ENCODE measurements around the gene IFI6.
A peak's percentile ranks its signal among the peaks of the same experiment; 100 is the strongest.

The IFI6 gene

DNA sequence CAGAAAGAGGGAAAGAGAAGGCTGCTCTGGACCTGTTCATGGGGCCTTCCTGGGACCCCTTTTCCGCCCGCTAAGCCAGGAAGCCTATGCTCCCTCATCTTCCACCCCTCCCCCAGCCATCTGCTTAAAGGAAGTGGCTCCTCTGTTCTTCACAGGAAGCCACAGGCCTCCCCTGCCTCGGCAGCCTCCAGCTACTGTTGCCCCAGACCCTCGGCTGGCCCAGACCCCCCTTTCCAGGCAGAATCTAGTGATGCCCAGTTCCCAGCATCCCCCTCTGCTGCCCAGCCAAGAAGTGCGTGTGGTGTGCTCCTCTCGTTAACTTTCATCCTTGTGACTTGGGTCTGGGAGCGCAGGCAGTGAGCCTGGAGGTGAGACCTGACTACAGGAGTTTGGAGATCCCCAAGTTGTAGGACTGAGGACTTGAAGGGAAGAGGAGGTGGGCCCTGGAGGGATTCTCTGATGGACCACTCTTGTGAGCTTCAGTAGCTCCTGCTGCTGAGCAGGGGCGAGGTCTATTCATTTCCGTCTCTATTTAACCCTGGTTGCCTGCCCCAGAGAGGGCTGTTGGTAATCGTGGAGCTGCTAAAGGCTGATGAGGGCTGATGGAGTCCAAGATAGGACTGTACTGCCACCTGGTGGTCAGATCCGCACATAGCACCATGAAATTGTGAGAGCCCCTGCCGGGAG is 9.1 kb downstream of the IFI6 start:
- Mint-ChIP-seq H3K27ac (peak overlapping the region; percentile 99 to 100), H3K9me3 (no peaks in the 10 kb centered on the region), H3K4me3 (peak overlapping the region; percentile 84 to 92), H3K4me1 (peaks cover 57% of the 10 kb centered on the region), H3K27me3 (no peaks in the 10 kb centered on the region)
- peak; percentile 87 for ATAC-seq
- peak; percentile 90 to 91 for DNase-seq

DNA sequence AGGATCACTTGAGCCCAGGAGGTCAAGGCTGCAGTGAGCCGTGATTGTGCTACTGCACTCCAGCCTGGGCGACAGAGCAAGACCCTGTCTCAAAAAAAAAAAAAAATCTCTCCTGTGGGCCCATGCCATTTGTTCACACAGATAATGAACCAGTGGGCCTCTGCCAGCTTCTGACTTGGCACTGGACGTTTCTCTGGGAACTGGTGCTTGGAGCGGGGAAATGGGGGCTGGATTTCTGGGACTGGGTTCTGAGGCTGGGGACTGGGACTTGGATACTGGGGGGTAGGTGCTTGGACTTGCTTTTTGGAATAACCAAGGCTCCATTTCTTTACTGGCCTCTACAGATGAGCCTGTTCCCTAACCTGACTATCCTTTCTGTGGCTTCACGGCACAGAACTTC is 9.7 kb downstream of the IFI6 start:
- Mint-ChIP-seq H3K27me3 (no peaks in the 10 kb centered on the region), H3K9me3 (no peaks in the 10 kb centered on the region), H3K4me3 (peak overlapping the region; percentile 84 to 92), H3K27ac (peak overlapping the region; percentile 99 to 100), H3K4me1 (peaks cover 57% of the 10 kb centered on the region)
- DNase-seq (no peak), ATAC-seq (no peak)

DNA sequence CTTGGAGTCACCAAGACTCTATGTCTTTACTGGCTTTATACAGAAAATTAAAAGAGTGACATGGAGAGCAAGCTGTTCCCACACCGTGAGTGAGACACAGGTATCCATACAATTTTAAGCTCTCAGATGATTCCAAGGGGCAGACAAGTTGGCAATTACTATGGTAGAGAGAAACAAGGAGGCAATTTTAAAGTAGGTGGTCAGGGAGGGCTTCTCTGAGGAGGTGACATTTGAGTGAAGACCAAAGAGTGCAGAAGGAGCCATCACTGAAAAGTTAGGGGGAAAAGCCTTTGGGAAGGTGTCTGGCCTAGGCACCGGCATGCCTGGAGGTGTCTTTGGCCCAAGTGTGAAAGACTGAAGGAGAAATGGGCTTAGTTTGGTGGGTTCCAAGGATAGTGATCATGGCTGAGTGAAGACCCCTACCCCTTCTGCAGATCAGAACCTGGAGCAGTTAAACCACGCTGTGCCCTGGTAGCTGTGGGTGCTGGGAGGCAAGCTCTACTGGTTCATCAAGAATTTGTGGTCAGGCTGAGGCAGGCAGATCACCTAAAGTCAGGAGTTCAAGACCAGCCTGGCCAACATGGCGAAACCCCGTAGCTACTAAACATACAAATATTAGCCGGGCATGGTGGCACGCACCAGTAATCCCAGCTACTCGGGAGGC is 10.4 kb downstream of the IFI6 start:
- ATAC-seq, result no peak
- H3K4me1 Mint-ChIP-seq, result peaks cover 55% of the 10 kb centered on the region
- no peaks in the 10 kb centered on the region for H3K27me3 Mint-ChIP-seq
- H3K4me3 Mint-ChIP-seq, result peak overlapping the region in 1 of 2 donors; percentile 35
- H3K9me3 Mint-ChIP-seq, result no peaks in the 10 kb centered on the region
- no peak for DNase-seq
- peak overlapping the region in 1 of 2 donors; percentile 4 for H3K27ac Mint-ChIP-seq

DNA sequence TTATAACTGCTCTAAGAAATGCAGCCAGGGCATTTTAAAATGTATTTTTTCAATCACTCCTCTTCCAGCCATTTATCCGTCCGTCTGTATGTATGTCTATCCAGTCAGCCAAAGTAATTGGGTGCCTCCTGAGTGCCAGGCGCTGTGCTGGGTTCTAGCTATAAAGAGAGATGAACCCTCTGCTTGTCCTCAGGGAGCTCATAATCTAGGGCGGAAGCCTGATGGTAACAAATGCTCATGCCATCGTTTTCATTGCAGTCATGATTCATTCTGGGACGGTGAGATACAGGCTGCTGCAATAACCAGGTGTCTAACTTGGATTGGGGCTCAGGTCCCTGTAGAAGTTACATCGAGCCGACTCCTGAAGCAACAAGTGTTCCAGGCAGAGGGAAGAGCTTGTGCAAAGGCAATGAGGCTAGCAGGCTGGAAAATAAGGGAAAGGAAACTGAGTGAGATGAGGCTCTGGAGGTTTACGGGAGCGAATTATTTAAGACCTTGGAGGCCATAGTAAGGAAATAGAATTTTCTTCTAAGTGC is 11.6 kb downstream of the IFI6 start:
- H3K4me3 Mint-ChIP-seq, result peak overlapping the region; percentile 87 to 95
- H3K4me1 Mint-ChIP-seq, result peaks cover 61% of the 10 kb centered on the region
- H3K9me3 Mint-ChIP-seq, result no peaks in the 10 kb centered on the region
- H3K27me3 Mint-ChIP-seq, result no peaks in the 10 kb centered on the region
- peak overlapping the region; percentile 95 to 98 for H3K27ac Mint-ChIP-seq
- ATAC-seq, result no peak
- DNase-seq, result no peak

DNA sequence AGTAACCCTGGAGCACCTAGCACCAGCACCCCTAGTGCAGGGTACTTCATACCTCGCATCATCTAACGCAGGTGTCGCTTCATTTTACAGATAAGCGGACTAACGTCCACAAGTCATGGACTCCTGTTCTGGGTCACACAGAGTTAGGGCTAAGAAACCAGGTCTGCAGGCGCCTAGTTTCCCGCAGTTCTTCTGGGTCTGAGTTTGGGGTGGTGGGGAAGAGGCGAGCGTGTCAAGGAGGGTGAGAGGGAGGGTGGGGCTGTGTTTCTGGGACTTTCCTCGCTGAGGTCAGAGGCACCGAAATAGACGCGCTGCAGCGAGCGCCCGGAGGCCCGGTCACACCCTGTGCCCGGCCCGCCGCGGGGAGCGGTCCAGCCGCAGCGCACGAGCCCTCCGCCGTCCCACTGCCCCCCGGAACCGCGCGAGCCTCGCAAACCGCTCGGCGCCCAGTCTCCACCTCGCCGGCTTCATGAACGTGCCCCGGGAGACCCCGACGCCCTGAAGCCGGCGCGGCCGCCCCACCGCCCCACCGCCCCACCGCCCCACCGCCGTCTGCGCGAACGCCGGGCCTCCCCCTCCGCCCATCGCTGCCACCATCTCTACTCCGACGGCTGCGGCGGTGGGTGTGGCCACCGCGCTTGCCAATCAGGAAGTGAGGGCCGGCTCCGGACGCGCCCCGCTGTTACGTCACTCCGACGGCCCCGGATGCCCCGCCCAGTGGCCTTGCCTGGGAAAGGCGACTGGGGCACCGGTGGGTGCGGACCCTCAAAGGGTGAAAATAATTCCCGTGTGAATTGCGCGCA is 12.3 kb downstream of the IFI6 start:
- H3K4me1 Mint-ChIP-seq, result peaks cover 68% of the 10 kb centered on the region
- DNase-seq (peak; percentile 81 to 87), ATAC-seq (peak; percentile 79)
- no peaks in the 10 kb centered on the region for H3K9me3 Mint-ChIP-seq
- peak overlapping the region; percentile 87 to 95 for H3K4me3 Mint-ChIP-seq
- H3K27me3 Mint-ChIP-seq, result no peaks in the 10 kb centered on the region
- H3K27ac Mint-ChIP-seq, result peak overlapping the region; percentile 95 to 98

DNA sequence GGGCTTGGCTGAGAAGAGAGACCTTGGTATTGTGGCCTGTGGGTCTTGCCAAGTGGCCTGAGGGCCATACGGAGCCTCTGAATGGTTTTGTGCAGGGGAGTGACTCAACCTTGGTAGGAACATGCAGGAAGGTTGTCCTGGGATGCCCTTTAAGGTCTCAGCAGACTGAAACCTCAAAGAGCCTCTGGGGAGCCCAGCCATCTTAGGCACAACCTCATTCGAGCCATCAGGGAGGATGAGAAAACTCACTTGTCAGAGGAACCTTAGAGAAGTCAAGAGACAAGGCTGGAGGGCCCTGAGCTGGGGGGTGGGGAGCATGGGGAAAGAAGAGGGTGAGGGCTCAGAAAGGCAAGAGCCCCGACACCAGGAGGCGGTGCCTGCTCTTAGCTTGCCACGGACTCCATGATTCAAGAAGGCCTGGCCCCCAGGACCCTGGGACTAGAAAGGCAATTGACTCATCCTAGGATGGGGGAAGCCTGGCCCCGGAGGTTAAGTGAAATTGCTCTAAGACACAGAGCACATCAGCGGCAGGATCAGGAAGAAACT is 13.0 kb downstream of the IFI6 start:
- H3K9me3 Mint-ChIP-seq, result no peaks in the 10 kb centered on the region
- peak; percentile 18 for ATAC-seq
- H3K4me1 Mint-ChIP-seq, result peaks cover 69% of the 10 kb centered on the region
- H3K4me3 Mint-ChIP-seq, result peak overlapping the region; percentile 87 to 95
- no peaks in the 10 kb centered on the region for H3K27me3 Mint-ChIP-seq
- H3K27ac Mint-ChIP-seq, result peak overlapping the region; percentile 90 to 97
- DNase-seq, result peak; percentile 38 to 44

DNA sequence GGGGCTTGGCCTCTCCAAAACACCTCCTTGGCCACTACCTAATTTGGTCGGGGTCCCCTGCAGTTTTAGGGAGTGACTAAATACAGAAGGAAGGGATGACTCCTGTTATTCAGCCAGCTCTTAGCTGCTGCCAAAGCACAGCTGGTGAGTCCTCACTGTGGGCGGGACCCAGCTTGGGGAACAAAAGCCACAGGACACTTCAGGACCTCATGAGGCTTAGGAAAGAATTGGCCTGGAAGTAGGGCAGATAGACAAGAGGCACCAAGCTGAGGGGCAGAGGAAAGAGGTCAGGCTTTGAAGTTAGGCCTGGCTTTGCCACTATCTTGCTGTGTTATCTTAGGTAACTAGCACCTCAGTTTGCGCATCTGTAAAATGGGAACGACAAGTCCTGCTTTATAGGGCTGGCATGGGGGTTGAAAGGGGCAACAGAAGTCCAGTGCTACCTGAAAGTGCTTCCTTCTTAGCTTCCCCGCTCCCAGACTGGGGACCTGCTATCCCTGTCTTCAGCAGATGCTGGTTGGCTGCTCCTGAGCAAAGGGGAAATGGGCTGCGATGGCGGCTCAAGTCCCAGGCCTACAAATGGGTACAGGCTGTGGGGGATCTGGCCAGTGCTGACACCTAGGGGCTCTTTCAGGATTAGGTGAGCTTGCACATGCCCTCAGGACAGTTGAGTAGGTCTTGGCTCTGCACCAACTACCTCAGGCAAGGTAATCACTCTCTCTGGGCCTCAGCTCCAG is 15.7 kb downstream of the IFI6 start:
- Mint-ChIP-seq H3K27ac (peak overlapping the region in 1 of 2 donors; percentile 85), H3K4me3 (no peak overlapping the region), H3K4me1 (peaks cover 49% of the 10 kb centered on the region), H3K9me3 (no peaks in the 10 kb centered on the region), H3K27me3 (no peaks in the 10 kb centered on the region)
- ATAC-seq, result no peak
- no peak for DNase-seq

DNA sequence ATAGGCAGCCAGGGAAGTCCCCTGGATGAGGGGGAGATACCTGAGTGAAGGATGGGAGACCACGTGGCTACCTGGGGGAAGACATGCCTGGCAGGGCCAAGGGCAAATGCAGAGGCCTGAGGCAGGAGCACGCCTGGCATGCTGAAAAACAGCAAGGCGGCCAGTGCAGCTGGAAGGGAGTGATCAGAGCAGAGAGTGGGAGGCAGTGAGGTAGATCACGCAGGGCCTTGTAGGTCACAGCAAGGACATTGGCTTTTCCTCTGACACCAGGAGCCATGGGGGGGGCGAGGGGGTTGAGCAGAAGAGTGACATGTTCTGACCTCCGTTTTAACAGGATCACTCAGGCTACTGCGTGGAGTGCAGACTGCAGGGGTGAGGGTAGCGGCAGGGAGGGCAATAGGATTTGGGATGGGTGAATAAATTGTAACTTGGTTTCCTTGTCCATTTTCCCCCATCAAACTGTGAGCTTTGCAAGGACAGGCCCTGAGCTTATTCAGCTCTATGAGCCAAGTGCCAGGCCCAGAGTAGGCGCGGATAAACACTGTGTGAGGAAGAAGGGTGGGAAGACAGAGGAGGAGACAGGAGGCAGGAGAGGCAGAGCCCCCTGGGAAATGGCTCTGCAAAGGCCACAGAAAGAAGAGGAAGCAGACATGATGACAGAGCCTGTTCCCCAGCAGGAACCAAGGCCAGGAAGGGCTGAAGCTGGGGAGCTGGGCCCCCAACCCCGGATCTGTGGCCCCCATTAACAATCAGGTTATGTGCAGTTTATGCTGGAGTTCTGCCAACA is 16.6 kb downstream of the IFI6 start:
- Mint-ChIP-seq H3K27ac (peak overlapping the region in 1 of 2 donors; percentile 4), H3K9me3 (no peaks in the 10 kb centered on the region)
- DNase-seq, result no peak

DNA sequence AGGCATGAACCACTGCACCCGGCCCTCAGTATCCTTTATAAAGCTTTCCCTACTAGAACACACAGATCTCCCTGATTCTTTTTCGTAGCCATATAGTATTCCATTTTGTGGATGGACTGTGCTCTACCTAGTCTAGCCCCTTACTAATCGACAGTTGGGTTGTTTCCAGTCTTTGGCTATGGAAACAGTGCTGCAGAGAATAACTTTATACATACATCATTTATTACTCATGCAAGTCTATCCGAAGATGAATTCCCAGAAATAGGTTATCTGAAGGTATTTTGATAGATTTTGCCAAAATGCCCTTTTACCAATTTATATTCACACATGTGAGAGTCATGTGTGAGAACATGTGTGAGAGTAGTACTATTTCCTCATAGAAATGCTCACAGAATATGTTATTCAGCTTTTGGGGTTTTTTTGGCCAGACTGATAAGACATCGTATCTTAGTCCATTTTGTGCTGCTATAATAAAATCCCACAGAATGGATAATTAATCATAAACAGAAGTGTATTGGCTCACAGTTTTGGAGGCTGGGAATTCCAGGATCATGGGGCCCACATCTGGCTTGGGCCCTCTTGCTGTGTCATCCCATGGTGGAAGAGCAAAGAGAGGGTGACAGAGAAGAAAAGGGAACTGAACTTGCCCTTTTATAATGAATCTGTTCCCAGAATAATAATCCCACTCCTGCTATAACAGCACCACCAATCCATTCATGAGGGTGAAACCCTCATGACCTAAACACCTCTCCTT is 19.7 kb downstream of the IFI6 start:
- Mint-ChIP-seq H3K9me3 (no peaks in the 10 kb centered on the region), H3K4me1 (peaks cover 34% of the 10 kb centered on the region), H3K27me3 (no peaks in the 10 kb centered on the region), H3K4me3 (no peak overlapping the region), H3K27ac (no peak overlapping the region)
- no peak for DNase-seq
- ATAC-seq, result no peak

More for the DNA sequence above, 16.6 kb downstream of the IFI6 start:
- no peak overlapping the region for H3K4me3 Mint-ChIP-seq
- H3K27me3 Mint-ChIP-seq, result no peaks in the 10 kb centered on the region
- ATAC-seq, result no peak
- H3K4me1 Mint-ChIP-seq, result peaks cover 48% of the 10 kb centered on the region

DNA sequence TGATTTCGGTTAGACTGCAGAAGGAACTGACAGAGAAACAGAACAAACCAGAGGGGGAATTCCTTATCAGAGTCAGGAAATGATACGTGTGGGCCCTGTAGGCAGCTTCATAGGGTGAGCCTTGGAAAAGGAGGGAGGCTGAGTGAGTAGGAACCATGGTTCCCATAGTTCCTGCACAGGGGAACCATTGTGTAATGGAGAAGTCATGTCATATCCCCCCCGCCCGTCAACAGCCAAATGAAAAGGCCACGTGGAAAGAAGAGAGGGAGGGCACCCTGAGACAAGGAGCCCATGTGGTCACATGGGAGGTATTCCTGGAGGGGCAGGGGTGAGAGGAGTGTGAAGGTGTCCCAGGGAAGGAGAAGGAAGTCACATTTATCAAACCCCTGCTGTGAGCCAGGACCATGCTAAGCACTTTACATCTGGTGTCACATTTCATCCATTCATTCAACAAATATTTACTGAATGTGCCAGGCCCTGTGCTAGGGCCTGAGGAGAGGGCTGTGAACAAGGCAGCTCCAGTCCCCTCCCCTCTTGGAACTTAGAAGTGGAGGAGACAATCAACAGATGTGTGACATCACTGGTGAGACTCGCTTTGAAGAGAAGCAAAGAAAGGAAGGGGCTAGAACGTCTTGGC is 21.3 kb downstream of the IFI6 start:
- Mint-ChIP-seq H3K4me3 (peak overlapping the region in 1 of 2 donors; percentile 13), H3K4me1 (peaks cover 26% of the 10 kb centered on the region), H3K27ac (peak overlapping the region; percentile 55 to 89), H3K27me3 (no peaks in the 10 kb centered on the region), H3K9me3 (no peaks in the 10 kb centered on the region)
- DNase-seq (no peak), ATAC-seq (no peak)

DNA sequence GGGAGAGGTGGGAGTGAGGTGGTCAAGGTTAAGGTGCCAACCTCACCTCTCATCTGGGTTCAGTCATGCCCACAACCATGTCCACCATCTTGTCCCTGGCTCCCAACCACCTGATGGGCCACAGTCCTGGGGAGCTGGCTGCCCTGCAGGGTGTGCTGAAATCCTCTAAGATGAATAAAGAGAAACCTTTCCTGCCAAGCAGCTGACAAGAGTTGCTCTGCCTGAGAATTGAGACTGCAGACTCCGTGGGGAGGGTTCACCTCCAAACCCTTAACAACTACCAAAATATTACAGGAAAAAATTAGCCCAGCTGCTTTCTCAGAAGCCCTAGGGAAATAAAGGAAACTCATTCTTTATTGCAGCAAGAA is 21.8 kb downstream of the IFI6 start:
- DNase-seq (no peak), ATAC-seq (no peak)
- peak overlapping the region in 1 of 2 donors; percentile 89 for H3K27ac Mint-ChIP-seq
- H3K27me3 Mint-ChIP-seq, result no peaks in the 10 kb centered on the region
- peak overlapping the region in 1 of 2 donors; percentile 13 for H3K4me3 Mint-ChIP-seq
- H3K4me1 Mint-ChIP-seq, result peaks cover 22% of the 10 kb centered on the region
- no peaks in the 10 kb centered on the region for H3K9me3 Mint-ChIP-seq

DNA sequence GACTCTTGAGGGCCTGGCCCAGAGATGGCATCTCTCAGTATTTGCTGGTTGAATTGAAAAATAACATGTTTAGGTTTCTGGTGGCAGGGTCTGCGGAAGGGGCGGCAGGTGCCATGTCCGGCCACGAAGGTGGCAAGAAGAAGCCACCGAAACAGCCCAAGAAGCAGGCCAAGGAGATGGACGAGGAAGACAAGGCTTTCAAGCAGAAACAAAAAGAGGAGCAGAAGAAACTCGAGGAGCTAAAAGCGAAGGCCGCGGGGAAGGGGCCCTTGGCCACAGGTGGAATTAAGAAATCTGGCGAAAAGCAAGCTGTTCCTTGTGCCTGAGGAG is 22.7 kb downstream of the IFI6 start:
- Mint-ChIP-seq H3K4me1 (peaks cover 23% of the 10 kb centered on the region), H3K27me3 (no peaks in the 10 kb centered on the region), H3K4me3 (no peak overlapping the region), H3K9me3 (no peaks in the 10 kb centered on the region), H3K27ac (no peak overlapping the region)
- no peak for DNase-seq
- no peak for ATAC-seq

DNA sequence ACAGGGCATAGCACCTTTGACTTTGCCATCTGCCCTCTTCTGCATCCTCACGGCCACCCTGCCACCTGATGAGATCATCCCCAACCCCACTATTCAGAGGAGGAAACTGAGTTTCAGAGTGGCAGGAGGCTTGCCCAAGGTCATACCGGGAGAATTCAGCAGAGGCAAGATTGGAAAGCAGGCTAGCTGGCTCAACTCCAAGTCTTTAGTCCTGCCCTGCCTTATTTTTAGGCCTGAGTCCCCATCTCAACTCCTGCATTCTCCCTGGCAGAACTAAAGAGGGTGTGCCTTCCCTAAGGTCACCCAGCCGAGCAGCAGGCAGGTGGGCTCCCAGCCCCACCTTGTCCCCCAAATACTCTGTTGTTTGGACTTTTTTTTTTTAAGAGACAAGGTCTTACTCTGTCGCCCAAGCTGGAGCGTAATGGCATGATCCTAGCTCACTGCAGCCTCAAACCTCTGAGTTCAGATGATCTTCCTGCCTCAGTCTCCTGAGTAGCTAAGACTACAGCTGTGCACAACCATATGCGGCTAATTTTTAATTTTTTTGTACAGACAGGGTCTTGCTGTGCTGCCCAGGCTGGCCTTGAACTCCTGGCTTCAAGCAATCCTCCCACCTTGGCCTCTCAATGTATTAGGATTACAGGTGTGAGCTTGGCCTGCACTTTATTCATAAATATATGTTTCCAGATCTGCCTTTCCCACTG is 23.2 kb downstream of the IFI6 start:
- peaks cover 28% of the 10 kb centered on the region for H3K4me1 Mint-ChIP-seq
- H3K27me3 Mint-ChIP-seq, result no peaks in the 10 kb centered on the region
- peak overlapping the region in 1 of 2 donors; percentile 10 for H3K27ac Mint-ChIP-seq
- no peaks in the 10 kb centered on the region for H3K9me3 Mint-ChIP-seq
- no peak overlapping the region for H3K4me3 Mint-ChIP-seq
- no peak for DNase-seq
- no peak for ATAC-seq

All from stimulated activated naive CD8-positive, alpha-beta T cell treated with anti-CD3 and anti-CD28 coated beads, Interleukin-15, amount 100 ng/mL, for 72 hours (primary cell).